ENCODE measurements around the gene FHL2. TPM values are rescaled to one million over a fixed set of nuclear protein-coding genes. Genes with fewer than 3 reads are reported as not detected.

FHL2 gene
- total and polyA plus RNA-seq, 2 of the 13 experiments (the other 11 are each of a cell fraction or from before 2014, with no cell fraction given), result 1.9 to 74.8 TPM

GRCh38 chr2:105381101-105381668, 17.7 kb downstream of the FHL2 start:
- H3K4me3 ChIP-seq (replicated peaks in 1 of 3; ENCODE audit: insufficient read depth in 1 of 3, low read depth in 2 of 3, low read length in 3 of 3), result no peak overlapping the region
- 96% methylated on average over 14 of the region's 14 CpGs for WGBS (ENCODE audit: low lambda C conversion rate)
- no peak overlapping the region for H2AFZ ChIP-seq (ENCODE audit: low read length)
- BruUV-seq (replicated peaks), result no TSS peak
- no peaks in the 10 kb centered on the region for H3K79me2 ChIP-seq (ENCODE audit: insufficient read depth, low read length)
- no peak overlapping the region for H3K9ac ChIP-seq (ENCODE audit: insufficient read depth, low read depth, low read length)
- H3K27ac ChIP-seq (ENCODE audit: extremely low read length, insufficient read depth, low read length), result no peak overlapping the region
- H3K4me1 ChIP-seq (ENCODE audit: insufficient read depth, low read length), result peaks cover 15% of the 10 kb centered on the region
- H3K36me3 ChIP-seq (replicated peaks in 1 of 2; ENCODE audit: control insufficient read depth in 1 of 2, insufficient read depth in 2 of 2, low read length in 2 of 2), result peaks cover 9 to 14% of the 10 kb centered on the region in 2 experiments; a peak in 4 of 5 replicates
- no peaks in the 10 kb centered on the region for H3K9me3 ChIP-seq (ENCODE audit: low read length)
- ATAC-seq (no peak), DNase-seq (ENCODE audit: low spot score) (no peak), FAIRE-seq (no peak)
- intact Hi-C loops (cut with micrococcal nuclease; ENCODE audit: unreplicated experiment) (no loop called here), in situ Hi-C loops (cut with HindIII; ENCODE audit: extremely low pct_ligation_motif_present, low pct_unique_long_range_greater_than_20kb) (no loop called here)
- no peaks in the 10 kb centered on the region for H4K20me1 ChIP-seq (ENCODE audit: insufficient read depth, low read length)
- POLR2A ChIA-PET, result no interaction called here
- no peak overlapping the region for H3K4me2 ChIP-seq (ENCODE audit: low read depth, low read length)
- no peaks in the 10 kb centered on the region for H3K27me3 ChIP-seq (ENCODE audit: control insufficient read depth in 1 of 2, insufficient read depth in 2 of 2, low read length in 2 of 2)
- CTCF ChIA-PET (ENCODE audit: low intra/inter-chr PET ratio, low total read pairs), result no interaction called here
- TF ChIP-seq MAZ (IDR thresholded peaks at IDR 0.05; ENCODE audit: borderline replicate concordance, low read depth, low read length), result no peak
- TF ChIP-seq MAZ (CRISPR knock-in tag; IDR thresholded peaks at IDR 0.05; ENCODE audit: low read depth), result no peak
- TF ChIP-seq GMEB1 (CRISPR knock-in tag; IDR thresholded peaks at IDR 0.05; ENCODE audit: borderline replicate concordance), result no peak
- TF ChIP-seq FOXM1 (CRISPR knock-in tag; IDR thresholded peaks at IDR 0.05), result no peak
- TF ChIP-seq ZNF878 (CRISPR knock-in tag; IDR thresholded peaks at IDR 0.05), result no peak
- no peak for TF ChIP-seq HDAC2 (CRISPR knock-in tag; IDR thresholded peaks at IDR 0.05)
- TF ChIP-seq ZMYM2 (CRISPR knock-in tag; IDR thresholded peaks at IDR 0.05), result no peak
- TF ChIP-seq ZNF143 (CRISPR knock-in tag; IDR thresholded peaks at IDR 0.05), result no peak
- no peak for TF ChIP-seq RAD21 (CRISPR knock-in tag; IDR thresholded peaks at IDR 0.05)
- no peak for TF ChIP-seq NAIF1 (CRISPR knock-in tag; IDR thresholded peaks at IDR 0.05; ENCODE audit: borderline replicate concordance)
- no peak for TF ChIP-seq ZNF609 (CRISPR knock-in tag; IDR thresholded peaks at IDR 0.05; ENCODE audit: borderline replicate concordance)
- TF ChIP-seq IRF9 (CRISPR knock-in tag; IDR thresholded peaks at IDR 0.05; ENCODE audit: borderline replicate concordance), result no peak
- no peak for TF ChIP-seq PBX2 (CRISPR knock-in tag; IDR thresholded peaks at IDR 0.05)
- no peak for TF ChIP-seq ZBTB1 (CRISPR knock-in tag; IDR thresholded peaks at IDR 0.05; ENCODE audit: borderline replicate concordance)

All from HepG2 (cell line).